NCI-H345 treated with DMSO at 0.1 percent for 48 hours (cell line): ENCODE results near the gene MCTP1.
A peak's percentile ranks its signal among the peaks of the same experiment; 100 is the strongest.

Source experiments
- DNase-seq: peaks from one replicate; lab custom pipeline; 2025; ENCODE audit not compliant: unreplicated experiment; lab: John Stamatoyannopoulos, UW

The MCTP1 gene

DNA sequence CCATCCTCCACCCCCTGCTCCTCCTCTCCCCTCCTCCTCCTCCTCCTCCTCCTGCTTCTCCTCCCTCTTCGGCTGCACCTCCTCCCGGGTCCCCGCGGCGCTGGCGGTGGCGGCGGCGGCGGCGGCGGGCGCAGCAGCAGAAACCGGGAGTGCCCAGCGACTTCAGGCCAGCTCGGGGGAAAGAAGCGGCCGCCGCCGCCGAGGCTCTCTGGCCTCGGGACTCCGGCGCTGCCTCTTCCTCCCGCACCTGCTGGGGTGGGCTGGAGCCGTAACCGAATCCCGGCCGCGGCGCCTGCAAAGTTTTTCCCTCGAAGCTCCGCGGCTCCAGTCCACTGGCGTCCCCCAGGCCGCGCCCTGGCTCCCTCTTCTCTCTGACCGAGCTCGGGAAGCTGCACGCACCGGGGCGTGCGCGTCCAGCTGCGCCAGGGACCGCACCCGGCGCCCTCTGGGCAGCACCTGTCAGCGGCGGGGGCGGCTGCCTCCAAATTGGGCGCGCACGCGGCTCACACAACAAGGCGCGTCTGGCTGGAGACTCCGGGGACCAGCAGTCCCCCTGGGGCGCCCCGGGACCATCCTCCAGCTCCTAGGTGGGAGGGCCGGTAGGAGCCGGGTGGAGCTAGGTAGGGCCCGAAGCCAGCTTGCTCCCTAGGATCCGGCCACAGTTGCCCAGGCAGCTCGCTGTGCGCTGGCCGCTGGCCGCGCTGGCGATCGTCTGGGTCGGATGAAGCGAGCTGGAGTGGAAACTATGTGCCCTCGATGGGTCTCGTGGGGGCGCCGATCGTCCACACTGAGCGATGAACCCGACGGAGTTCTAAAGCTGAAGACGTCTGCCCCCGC, at the start of gene MCTP1:
Gene MCTP1, minus strand, starts transcription at position 523 of the 837 bp plus-strand sequence.
- peak; percentile 31 for DNase-seq

DNA sequence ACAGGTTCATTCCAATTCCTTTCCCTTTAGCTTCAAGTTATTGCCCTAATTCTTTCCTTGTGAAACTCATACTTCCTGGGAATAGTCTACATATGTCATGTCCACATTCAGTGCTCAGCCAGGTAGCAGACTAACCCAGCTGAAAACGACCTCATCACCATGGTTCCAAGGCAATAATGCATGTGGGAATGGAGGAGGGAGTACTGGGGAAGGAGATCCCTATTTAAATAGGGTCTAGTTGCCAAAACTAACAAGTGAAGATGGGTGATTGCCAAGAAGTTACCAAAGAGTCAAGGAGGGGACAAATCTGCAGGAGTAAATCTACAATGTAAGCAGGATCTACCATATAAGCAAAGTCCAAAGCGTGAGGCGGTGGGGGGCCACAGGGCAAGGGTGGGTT, 47.3 kb upstream of the MCTP1 start:
- DNase-seq, result no peak

DNA sequence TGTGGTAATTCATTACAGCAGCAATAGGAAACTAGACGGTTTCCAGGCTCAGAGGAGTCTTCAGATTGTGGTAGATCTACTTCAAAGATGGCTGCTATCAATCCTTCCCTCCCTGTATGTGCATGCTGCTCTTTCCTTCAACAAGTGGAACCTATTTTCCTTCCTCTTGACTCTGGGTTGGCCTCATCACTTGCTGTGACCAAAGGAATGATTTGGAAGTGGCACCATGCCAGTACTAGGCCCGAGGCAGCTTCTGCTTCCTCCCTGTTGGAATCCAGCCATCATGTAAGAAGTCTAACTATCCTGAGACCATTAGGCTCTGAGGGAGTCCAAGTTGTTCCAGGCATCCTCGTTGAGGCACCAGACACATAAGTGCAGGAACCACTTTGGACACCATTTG, 46.5 kb upstream of the MCTP1 start:
- no peak for DNase-seq

DNA sequence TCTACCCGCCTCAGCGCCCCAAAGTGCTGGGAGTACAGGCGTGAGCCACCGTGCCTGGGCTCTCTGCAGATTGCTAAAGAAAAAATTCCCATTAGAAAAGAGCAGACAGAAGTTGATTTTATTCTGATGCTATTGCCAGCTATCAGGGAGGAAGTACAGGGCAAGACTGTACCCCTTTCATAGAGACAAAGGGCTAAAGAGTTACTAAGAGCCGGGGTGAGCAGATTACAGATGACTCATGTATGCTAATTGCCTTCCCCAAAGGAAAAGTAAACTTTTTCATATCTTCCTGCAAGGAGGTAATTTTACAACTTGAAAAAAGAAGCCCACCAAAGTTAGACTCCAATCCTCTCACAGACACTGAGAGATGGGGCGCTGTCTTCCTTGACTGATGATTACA, 42.3 kb upstream of the MCTP1 start:
- DNase-seq, result no peak

DNA sequence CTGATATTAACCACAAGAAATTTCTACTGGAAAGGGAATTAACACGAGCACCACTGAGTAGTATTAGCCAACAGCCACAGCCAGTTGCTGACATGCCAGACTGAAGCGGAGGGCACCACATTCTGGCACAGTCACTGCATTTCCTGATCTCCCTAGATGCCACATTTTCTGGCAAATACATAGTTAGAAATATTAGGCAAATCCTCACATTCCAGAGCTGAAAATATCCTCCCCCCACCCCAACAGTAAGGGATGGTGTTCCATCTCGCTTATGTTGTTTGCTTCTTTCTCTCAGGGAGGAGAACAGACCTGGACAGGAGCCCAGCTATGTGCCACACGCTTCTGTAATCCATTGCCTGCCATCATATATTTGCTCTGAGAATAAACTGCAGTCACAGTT, 32.8 kb upstream of the MCTP1 start:
- no peak for DNase-seq

- DNase-seq, result no peak
Observed at GRCh38 chr5:95317085-95317484, 32.2 kb upstream of the MCTP1 start.

DNA sequence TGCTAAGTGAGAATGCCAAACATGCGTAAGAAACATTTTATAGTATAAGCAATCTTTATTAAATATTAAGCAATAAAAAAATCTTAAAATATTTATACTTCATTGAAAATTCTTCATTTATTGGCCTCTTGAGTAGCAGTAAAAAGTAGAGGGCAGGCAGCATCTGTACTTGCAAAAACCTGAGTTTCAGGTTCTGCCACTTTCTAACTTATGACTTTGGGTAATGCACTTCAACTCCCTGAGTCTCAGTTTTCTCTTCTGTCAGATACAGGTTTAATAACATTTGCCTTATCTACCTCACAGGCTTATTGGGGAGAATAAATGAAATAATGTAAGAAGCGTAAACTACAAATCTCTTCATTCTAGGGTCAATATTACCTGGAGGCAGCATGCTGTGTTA, 19.8 kb upstream of the MCTP1 start:
- DNase-seq, result no peak

GRCh38 chr5:95298651-95299050, 13.8 kb upstream of the MCTP1 start:
- no peak for DNase-seq

DNA sequence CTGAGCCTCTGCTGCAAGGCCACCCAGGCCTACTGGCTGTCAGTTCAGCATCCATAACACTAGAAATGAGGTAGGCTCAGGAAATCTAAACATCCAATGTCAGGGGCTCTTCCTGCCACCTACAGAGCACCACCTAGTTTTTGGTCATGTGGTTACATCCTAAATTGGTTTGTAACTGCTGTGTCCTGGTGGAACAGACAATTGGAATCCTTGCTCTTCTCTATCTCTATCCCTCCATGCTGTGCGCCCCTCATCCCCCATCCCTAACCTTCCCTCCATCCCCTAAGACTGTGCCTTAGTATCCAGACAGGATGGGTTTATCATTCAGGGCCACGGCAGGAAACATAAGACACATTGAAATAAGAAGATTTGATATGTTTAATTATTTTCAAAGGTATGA, 11.4 kb upstream of the MCTP1 start:
- DNase-seq, result no peak

DNA sequence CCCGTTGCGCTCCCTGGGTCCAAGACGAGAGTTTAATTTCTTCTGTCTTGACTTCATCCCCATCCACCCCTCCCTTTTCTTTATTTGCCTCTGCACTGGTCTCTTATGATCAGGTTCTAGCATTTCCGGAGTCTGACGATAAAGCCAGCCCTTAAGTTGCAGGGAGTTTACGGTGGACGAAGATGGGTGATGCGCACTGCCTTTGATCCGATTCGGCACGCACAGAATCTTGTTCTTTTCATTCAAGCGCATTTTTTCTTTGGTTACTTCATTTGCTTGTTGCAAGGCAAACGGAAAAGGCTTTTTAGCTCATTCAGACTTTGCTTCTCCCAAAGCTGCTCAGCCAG, 488 bp upstream of the MCTP1 start:
- no peak for DNase-seq

GRCh38 chr5:95283761-95284571, 928 bp downstream of the MCTP1 start:
- DNase-seq, result peak; percentile 43

GRCh38 chr5:95283022-95283615, 1.8 kb downstream of the MCTP1 start:
- DNase-seq, result no peak

DNA sequence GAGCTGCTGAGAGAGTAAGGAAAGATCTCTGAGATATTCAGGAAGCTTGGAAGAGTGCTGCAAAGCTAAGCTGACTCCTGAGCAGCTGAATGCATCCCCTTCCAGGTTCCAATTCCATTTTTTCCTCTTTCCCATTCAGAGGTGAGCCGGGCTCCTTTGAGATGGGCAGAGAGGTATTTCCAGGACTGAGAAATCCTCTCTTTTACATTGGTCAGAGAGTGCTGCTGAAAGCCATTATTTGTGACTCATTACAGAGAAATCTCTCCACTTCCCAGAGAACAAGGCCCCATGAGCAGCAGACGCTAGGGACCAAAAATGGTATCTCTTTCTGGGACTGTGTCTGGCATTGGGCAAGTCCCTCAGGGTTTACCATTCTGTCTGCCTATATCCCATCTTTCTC, 3.7 kb downstream of the MCTP1 start:
- no peak for DNase-seq

GRCh38 chr5:95280401-95281095, 4.3 kb downstream of the MCTP1 start:
- no peak for DNase-seq

DNA sequence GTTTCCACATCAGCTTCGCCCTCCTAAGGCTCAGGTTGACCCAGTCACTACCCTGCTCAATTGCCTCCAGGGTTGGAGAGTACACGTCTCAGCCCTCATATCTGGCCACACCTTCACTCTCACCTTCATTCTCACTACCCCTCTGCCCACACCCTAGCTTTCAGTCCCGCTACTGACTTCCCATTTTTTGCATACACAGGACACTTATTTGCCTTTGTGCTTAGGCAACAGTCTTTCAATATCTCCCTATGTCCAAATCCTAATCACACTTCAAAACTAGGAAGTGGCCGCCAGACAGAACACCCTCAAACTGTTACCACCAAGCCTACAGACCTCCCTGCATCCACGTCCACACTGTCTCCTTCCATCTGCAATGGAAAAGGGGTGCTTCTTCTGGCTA, 10.9 kb downstream of the MCTP1 start:
- DNase-seq, result no peak

GRCh38 chr5:95272316-95272929, 12.5 kb downstream of the MCTP1 start:
- no peak for DNase-seq

DNA sequence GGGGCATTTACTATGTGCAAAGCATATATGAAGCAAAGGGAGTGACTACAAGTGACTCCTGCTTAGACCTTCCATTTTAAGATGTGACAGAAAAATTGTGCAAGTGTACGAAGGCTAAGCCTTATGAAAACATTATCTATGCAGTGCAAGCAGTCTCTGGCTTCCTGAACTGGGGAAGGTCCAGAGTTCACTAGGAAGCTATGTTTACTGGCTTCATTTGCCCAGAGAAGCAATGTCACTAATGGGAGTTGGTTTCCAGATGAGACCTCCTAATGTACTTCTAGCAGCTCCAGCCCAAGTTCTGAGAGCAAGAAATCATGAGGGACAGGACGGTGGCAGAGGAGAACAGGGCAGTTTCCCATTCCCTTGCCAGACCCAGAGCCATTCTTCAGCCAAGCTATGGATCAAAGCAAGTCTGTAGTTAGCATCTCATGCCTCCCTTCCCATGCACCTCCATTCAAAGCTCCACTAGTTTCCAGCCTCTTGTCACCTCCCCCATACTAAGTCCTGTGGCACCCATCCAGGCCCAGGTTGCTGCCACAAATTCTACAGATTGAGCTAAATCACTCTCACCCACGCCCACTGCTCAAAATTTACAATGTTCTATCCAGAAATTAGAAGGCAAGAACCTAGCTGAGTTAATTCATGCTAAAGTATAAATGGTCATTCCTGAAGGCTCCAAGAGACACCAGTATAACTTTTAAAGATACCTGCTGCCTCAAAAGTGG, 21.8 kb downstream of the MCTP1 start:
- DNase-seq, result no peak

DNA sequence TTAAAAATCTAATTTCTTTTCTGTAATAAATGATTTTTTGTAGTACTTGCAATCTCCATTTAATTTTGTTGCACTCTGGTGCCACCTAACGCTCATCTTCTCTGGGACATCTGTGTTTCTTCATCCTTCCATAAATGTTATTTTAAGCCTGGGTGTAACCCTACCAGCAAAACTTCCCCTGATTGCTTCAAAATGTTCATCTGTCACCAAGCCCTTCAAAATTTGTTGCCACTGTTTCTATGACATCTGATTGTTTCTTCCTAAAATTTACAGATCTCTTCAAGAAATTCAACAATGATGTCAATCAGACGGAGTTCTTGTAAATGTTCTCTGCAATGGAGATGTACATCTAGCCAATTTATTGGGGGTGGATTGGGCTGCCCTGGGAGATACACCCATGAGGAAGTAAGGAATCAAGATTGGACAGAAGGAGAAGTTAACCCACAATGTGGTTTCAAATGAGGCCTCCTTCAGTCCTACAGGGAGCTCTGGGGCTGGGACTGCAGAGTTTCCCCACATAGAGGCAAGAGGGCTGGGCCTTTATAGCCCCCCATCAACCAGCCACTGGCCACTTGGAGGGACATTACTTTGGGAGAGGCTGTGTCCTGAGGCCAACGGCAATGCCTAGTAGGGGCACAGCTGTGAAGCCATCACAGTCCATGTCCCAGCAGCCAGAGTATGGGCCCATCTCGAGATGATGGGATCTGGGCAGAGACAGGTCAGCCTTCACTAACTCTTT, 23.3 kb downstream of the MCTP1 start:
- DNase-seq, result no peak

GRCh38 chr5:95256991-95257390, 27.9 kb downstream of the MCTP1 start:
- no peak for DNase-seq

DNA sequence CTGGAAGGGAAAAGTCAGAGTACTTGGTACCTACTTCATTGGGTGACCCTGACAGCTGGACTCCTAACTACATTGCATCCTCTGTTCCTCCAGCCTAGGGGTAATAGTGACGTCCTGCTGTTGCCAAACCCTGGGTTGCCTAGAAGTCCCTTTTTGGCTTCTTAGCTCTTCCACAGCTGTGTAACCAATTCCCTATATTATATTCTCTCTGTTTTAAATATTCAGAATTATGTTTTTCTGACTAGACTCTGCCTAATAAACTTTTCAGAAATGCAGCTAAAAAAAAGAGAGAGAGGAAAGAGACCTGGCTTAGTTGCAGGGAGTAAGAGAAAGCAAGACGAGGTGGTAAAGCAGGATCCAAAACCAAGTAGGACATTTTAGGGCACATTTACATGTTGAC, 28.4 kb downstream of the MCTP1 start:
- DNase-seq, result no peak
